BE2C (cell line): ENCODE data around the gene IGSF21.

ENCODE experiments used
- DNase-seq: peaks from one replicate; pipeline ENCODE4 v3.0.0-alpha.2; 2020
- H3K27me3 ChIP-seq: fragments of 250-450 bp; sonication (Bioruptor Pico); 2 replicates; pipeline ENCODE4 v1.5.1; 2020; ENCODE audit warnings: mild to moderate bottlenecking
- H3K36me3 ChIP-seq: fragments of 250-450 bp; sonication (Bioruptor Pico); 2 replicates; pipeline ENCODE4 v1.5.1; 2020; ENCODE audit warnings: mild to moderate bottlenecking
- H3K4me1 ChIP-seq: fragments of 250-450 bp; sonication (Bioruptor Pico); 2 replicates; pipeline ENCODE4 v1.5.1; 2020
- H3K4me3 ChIP-seq: 2 replicates; pipeline ENCODE4 v1.5.1; 2011; ENCODE audit warnings: low read depth, low read length
- H3K9me3 ChIP-seq: fragments of 250-450 bp; sonication (Bioruptor Pico); 2 replicates; pipeline ENCODE4 v1.5.1; 2020
- CTCF ChIP-seq: IDR thresholded peaks from 2 replicates; pipeline ENCODE4 v1.5.1; 2012; ENCODE audit warnings: mild to moderate bottlenecking, low read depth, low read length

IGSF21 gene

GRCh38 chr1:18111605-18112297, 4.2 kb downstream of the IGSF21 start:
- H3K4me1 ChIP-seq: no peaks in the 10 kb centered on the region
- H3K36me3 ChIP-seq: no peaks in the 10 kb centered on the region
- no peak overlapping the region for H3K4me3 ChIP-seq
- no peak for DNase-seq
- no peak for TF ChIP-seq CTCF
- peaks cover 43% of the 10 kb centered on the region for H3K27me3 ChIP-seq
- H3K9me3 ChIP-seq: no peaks in the 10 kb centered on the region

- Histone ChIP-seq H3K36me3 (no peaks in the 10 kb centered on the region), H3K4me1 (no peaks in the 10 kb centered on the region), H3K4me3 (no peak overlapping the region), H3K27me3 (peaks cover 36% of the 10 kb centered on the region), H3K9me3 (no peaks in the 10 kb centered on the region)
- TF ChIP-seq CTCF: no peak
- DNase-seq: no peak
Observed at GRCh38 chr1:18112611-18113010, 5.0 kb downstream of the IGSF21 start.

- Histone ChIP-seq H3K36me3 (no peaks in the 10 kb centered on the region), H3K27me3 (peaks cover 15% of the 10 kb centered on the region), H3K9me3 (no peaks in the 10 kb centered on the region), H3K4me1 (no peaks in the 10 kb centered on the region), H3K4me3 (no peak overlapping the region)
- TF ChIP-seq CTCF: no peak
- no peak for DNase-seq
Observed at GRCh38 chr1:18114726-18115410, 7.3 kb downstream of the IGSF21 start.

- Histone ChIP-seq H3K4me1 (no peaks in the 10 kb centered on the region), H3K9me3 (no peaks in the 10 kb centered on the region), H3K27me3 (no peaks in the 10 kb centered on the region), H3K36me3 (no peaks in the 10 kb centered on the region), H3K4me3 (no peak overlapping the region)
- no peak for DNase-seq
- no peak for TF ChIP-seq CTCF
Observed at GRCh38 chr1:18116777-18117176, 9.2 kb downstream of the IGSF21 start.

GRCh38 chr1:18118078-18118477, 10.5 kb downstream of the IGSF21 start:
- no peak for DNase-seq
- Histone ChIP-seq H3K4me3 (no peak overlapping the region), H3K4me1 (no peaks in the 10 kb centered on the region), H3K9me3 (no peaks in the 10 kb centered on the region), H3K27me3 (no peaks in the 10 kb centered on the region), H3K36me3 (no peaks in the 10 kb centered on the region)
- no peak for TF ChIP-seq CTCF

GRCh38 chr1:18118491-18118890, 10.9 kb downstream of the IGSF21 start:
- H3K9me3 ChIP-seq: no peaks in the 10 kb centered on the region
- H3K4me1 ChIP-seq: no peaks in the 10 kb centered on the region
- H3K4me3 ChIP-seq: no peak overlapping the region
- no peaks in the 10 kb centered on the region for H3K27me3 ChIP-seq
- no peak for TF ChIP-seq CTCF
- H3K36me3 ChIP-seq: no peaks in the 10 kb centered on the region
- no peak for DNase-seq
